Measurements from ENCODE around the gene CTBP2.

- no peak for TF ChIP-seq ATF3 (CRISPR knock-in tag; conservative IDR thresholded peaks at IDR 0.05)
- TF ChIP-seq, protein P1, sequence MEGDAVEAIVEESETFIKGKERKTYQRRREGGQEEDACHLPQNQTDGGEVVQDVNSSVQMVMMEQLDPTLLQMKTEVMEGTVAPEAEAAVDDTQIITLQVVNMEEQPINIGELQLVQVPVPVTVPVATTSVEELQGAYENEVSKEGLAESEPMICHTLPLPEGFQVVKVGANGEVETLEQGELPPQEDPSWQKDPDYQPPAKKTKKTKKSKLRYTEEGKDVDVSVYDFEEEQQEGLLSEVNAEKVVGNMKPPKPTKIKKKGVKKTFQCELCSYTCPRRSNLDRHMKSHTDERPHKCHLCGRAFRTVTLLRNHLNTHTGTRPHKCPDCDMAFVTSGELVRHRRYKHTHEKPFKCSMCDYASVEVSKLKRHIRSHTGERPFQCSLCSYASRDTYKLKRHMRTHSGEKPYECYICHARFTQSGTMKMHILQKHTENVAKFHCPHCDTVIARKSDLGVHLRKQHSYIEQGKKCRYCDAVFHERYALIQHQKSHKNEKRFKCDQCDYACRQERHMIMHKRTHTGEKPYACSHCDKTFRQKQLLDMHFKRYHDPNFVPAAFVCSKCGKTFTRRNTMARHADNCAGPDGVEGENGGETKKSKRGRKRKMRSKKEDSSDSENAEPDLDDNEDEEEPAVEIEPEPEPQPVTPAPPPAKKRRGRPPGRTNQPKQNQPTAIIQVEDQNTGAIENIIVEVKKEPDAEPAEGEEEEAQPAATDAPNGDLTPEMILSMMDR (IDR thresholded peaks at IDR 0.05): no peak
Observed at GRCh38 chr10:125106586-125106985, 53.8 kb downstream of the CTBP2 start.

Data from WTC11 (cell line).